Natural killer cell (primary cell): Measurements from ENCODE around the gene PPP1R2. TPM values are rescaled to one million over a fixed set of nuclear protein-coding genes. Genes with fewer than 3 reads are reported as not detected.
A peak's percentile ranks its signal among the peaks of the same experiment; 100 is the strongest.
"Not testable (repeated sequence)": the region's sequence is repeated elsewhere in the genome, so short reads cannot be mapped to it uniquely, and the experiment has no call there.

Experiments
- ATAC-seq, 3 donors: fragments of 150-1000 bp in 2 of 3; fragments of 200-7000 bp in 1 of 3; cut with Tn5 transposase; 1 replicate in 1 of 3; 2 replicates in 2 of 3; pipeline ENCODE4 v1.10.0; 2021; ENCODE audit warnings: mild to moderate bottlenecking in 2 of 3, moderate library complexity in 2 of 3
- DNase-seq, 2 donors: peaks; one replicate each; pipeline versions ENCODE4 v3.0.0 to v3.0.0-alpha.2; 2013 to 2021; ENCODE audit warnings: mixed read lengths in 1 of 2
- H3K27ac ChIP-seq: one replicate; pipeline ENCODE4 v1.5.1; 2013; ENCODE audit warnings: mild to moderate bottlenecking, low read length
- H3K27me3 ChIP-seq: one replicate; pipeline ENCODE4 v1.6.1; 2013; ENCODE audit warnings: low read length; ENCODE audit not compliant: control insufficient read depth, insufficient read depth
- H3K36me3 ChIP-seq: one replicate; pipeline ENCODE4 v1.6.1; 2013; ENCODE audit warnings: low read length; ENCODE audit not compliant: control insufficient read depth, insufficient read depth
- H3K4me1 ChIP-seq: one replicate; pipeline ENCODE4 v1.6.1; 2013; ENCODE audit warnings: low read length; ENCODE audit not compliant: control insufficient read depth, insufficient read depth
- H3K4me3 ChIP-seq: one replicate; pipeline ENCODE4 v1.5.1; 2013; ENCODE audit warnings: low read length
- H3K9me3 ChIP-seq: one replicate; pipeline ENCODE4 v1.6.1; 2013; ENCODE audit warnings: low read length; ENCODE audit not compliant: control insufficient read depth, insufficient read depth
- H3K27ac Mint-ChIP-seq, 2 donors: one replicate each; pipeline ENCODE4 v1.8.0; 2022; ENCODE audit warnings: mild to moderate bottlenecking in 2 of 2, mixed read lengths in 2 of 2, moderate library complexity in 1 of 2
- H3K27me3 Mint-ChIP-seq, 2 donors: one replicate each; pipeline ENCODE4 v1.8.0; 2022; ENCODE audit warnings: low read depth in 2 of 2, mixed read lengths in 2 of 2
- H3K36me3 Mint-ChIP-seq: one replicate; pipeline ENCODE4 v1.8.0; 2022; ENCODE audit warnings: mixed read lengths
- H3K4me1 Mint-ChIP-seq, 2 donors: one replicate each; pipeline ENCODE4 v1.8.0; 2022; ENCODE audit warnings: mixed read lengths in 2 of 2
- H3K4me3 Mint-ChIP-seq: one replicate; pipeline ENCODE4 v1.8.0; 2022; ENCODE audit warnings: mild to moderate bottlenecking, moderate library complexity, mixed read lengths
- H3K9me3 Mint-ChIP-seq, 2 donors: one replicate each; pipeline ENCODE4 v1.8.0; 2022; ENCODE audit warnings: mixed read lengths in 2 of 2
- CTCF ChIP-seq: fragments of 200-600 bp; IDR thresholded peaks from one replicate; pipeline ENCODE4 v1.8.0; 2022; ENCODE audit warnings: antibody characterized with exemption
- WGBS: methylation state at CpG from one replicate; pipeline ENCODE4 v1.1.7; 2013; ENCODE audit warnings: missing lambda C conversion rate; ENCODE audit not compliant: insufficient coverage; 5-methylcytosine and 5-hydroxymethylcytosine counted together
- intact Hi-C: fragments of 100-400 bp; cut with micrococcal nuclease; formaldehyde crosslinking; loops from one replicate; pipeline ENCODE4 v1.14.2; 2022
- total RNA-seq, 4 donors: library from RNA; stranded (reverse); fragments of 120-200 nt in 1 of 4; gene quantifications; one replicate each; pipeline versions ENCODE4 v1.2.3 to v1.2.4, GENCODE V29; 2013 to 2022

The PPP1R2 gene
- total RNA-seq, 3 donors from 2014 or later (not counting 1 experiment from before 2014, with no cell fraction given): 89.8 to 97.3 (median 89.9) TPM

- H3K27ac Mint-ChIP-seq: peak overlapping the region; percentile 25 to 70
- H3K4me3 ChIP-seq: no peak overlapping the region
- no peaks in the 10 kb centered on the region for H3K9me3 Mint-ChIP-seq
- H3K4me3 Mint-ChIP-seq: no peak overlapping the region
- ATAC-seq (no peak), DNase-seq (peak in 1 of 2 donors; percentile 3)
- no peaks in the 10 kb centered on the region for H3K4me1 ChIP-seq
- no peaks in the 10 kb centered on the region for H3K9me3 ChIP-seq
- no peaks in the 10 kb centered on the region for H3K27me3 Mint-ChIP-seq
- TF ChIP-seq CTCF: no peak
- H3K36me3 Mint-ChIP-seq: peaks cover 16% of the 10 kb centered on the region
- 91% methylated on average over 7 of the region's 7 CpGs for WGBS
- peaks cover 5 to 11% of the 10 kb centered on the region in 2 donors for H3K4me1 Mint-ChIP-seq
- no peak overlapping the region for H3K27ac ChIP-seq
- intact Hi-C loops: no loop called here
- H3K27me3 ChIP-seq: no peaks in the 10 kb centered on the region
- peaks cover 58% of the 10 kb centered on the region for H3K36me3 ChIP-seq
Observed at GRCh38 chr3:195512798-195513345, 30.3 kb downstream of the PPP1R2 start.

- Histone ChIP-seq H3K27me3 (no peaks in the 10 kb centered on the region), H3K4me3 (no peak overlapping the region), H3K9me3 (no peaks in the 10 kb centered on the region), H3K36me3 (peaks cover 41% of the 10 kb centered on the region), H3K27ac (peak overlapping the region; percentile 21), H3K4me1 (no peaks in the 10 kb centered on the region)
- no peaks in the 10 kb centered on the region for H3K9me3 Mint-ChIP-seq
- no peak for ATAC-seq
- DNase-seq: peak in 1 of 2 donors; percentile 3
- H3K27ac Mint-ChIP-seq: peak overlapping the region; percentile 41 to 70
- peaks cover 16% of the 10 kb centered on the region for H3K36me3 Mint-ChIP-seq
- peaks cover 5 to 11% of the 10 kb centered on the region in 2 donors for H3K4me1 Mint-ChIP-seq
- 98% methylated on average over 5 of the region's 6 CpGs for WGBS
- intact Hi-C loops: no loop called here
- TF ChIP-seq CTCF: no peak
- no peak overlapping the region for H3K4me3 Mint-ChIP-seq
- H3K27me3 Mint-ChIP-seq: no peaks in the 10 kb centered on the region
Observed at GRCh38 chr3:195511136-195511535, 32.0 kb downstream of the PPP1R2 start.

DNA sequence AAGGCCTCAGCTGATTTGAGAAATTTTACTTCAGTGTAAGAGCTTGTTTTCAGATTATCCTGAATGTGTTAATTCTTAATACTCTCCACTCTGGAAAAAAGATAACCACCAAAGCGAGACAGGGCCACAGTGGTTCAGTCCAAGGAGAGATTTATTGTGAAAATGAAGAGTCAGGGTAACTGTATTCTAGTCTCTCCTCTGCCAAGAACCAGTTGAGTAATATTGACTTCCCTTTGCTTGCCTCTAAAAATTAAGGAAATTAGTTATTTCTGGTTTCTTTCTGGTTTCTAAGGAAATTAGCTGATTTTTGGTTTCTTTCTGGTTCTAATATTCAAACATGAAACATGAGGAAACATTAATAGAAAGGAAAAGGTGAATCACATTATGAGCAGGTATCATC lies 34.9 kb downstream of the PPP1R2 start:
- no peaks in the 10 kb centered on the region for H3K9me3 ChIP-seq
- no peak overlapping the region for H3K4me3 Mint-ChIP-seq
- no peaks in the 10 kb centered on the region for H3K27me3 Mint-ChIP-seq
- intact Hi-C loops: no loop called here
- H3K4me3 ChIP-seq: no peak overlapping the region
- WGBS: no CpG with 5 or more reads among the region's 1 CpG
- DNase-seq: peak in 1 of 2 donors; percentile 1
- H3K27ac Mint-ChIP-seq: peak overlapping the region; percentile 14 to 63
- no peaks in the 10 kb centered on the region for H3K4me1 ChIP-seq
- peaks cover 18% of the 10 kb centered on the region for H3K36me3 ChIP-seq
- no peaks in the 10 kb centered on the region for H3K9me3 Mint-ChIP-seq
- ATAC-seq: no peak
- no peaks in the 10 kb centered on the region for H3K27me3 ChIP-seq
- no peaks in the 10 kb centered on the region for H3K36me3 Mint-ChIP-seq
- no peak for TF ChIP-seq CTCF
- H3K4me1 Mint-ChIP-seq: peaks cover 5 to 11% of the 10 kb centered on the region in 2 donors
- no peak overlapping the region for H3K27ac ChIP-seq

DNA sequence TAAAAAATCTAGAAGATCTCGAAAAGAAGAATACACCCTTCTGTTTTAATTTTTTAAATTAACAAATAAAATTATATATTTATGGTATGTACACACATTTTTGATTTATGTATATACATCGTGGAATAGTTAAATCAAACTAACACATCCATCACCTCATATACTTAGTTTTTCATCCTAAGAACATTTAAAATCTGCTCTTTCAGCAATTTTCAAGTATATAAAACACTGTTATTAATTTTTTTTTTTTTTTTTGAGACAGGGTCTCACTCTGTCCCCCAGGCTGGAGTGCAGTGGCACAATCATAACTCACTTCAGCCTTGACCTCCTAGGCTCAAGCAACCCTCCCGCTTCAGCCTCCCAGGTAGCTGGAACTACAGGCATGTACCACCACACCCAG lies 67.5 kb downstream of the PPP1R2 start:
- TF ChIP-seq CTCF: no peak
- ATAC-seq: no peak
- no peaks in the 10 kb centered on the region for H3K4me1 Mint-ChIP-seq

GRCh38 chr3:195475116-195475515 lies 68.0 kb downstream of the PPP1R2 start:
- H3K4me1 ChIP-seq, H3K4me3 Mint-ChIP-seq, H3K27ac Mint-ChIP-seq, DNase-seq, H3K9me3 ChIP-seq, intact Hi-C loops, H3K4me1 Mint-ChIP-seq, H3K27me3 ChIP-seq, H3K9me3 Mint-ChIP-seq, H3K4me3 ChIP-seq, H3K27ac ChIP-seq, H3K36me3 Mint-ChIP-seq, ATAC-seq, H3K36me3 ChIP-seq: not testable (repeated sequence)
- peaks cover 23 to 24% of the 10 kb centered on the region in 2 donors for H3K27me3 Mint-ChIP-seq
- WGBS: 94% methylated on average over 8 of the region's 8 CpGs

More for the DNA sequence above, 67.5 kb downstream of the PPP1R2 start:
- Mint-ChIP-seq H3K27me3 (peaks cover 23 to 24% of the 10 kb centered on the region in 2 donors), H3K4me3 (no peak overlapping the region), H3K27ac (no peak overlapping the region), H3K9me3 (no peaks in the 10 kb centered on the region), H3K36me3 (no peaks in the 10 kb centered on the region)
- DNase-seq: peak in 1 of 2 donors; percentile 0
- H3K9me3 ChIP-seq: no peaks in the 10 kb centered on the region
- intact Hi-C loops: no loop called here
- no peak overlapping the region for H3K27ac ChIP-seq
- no peaks in the 10 kb centered on the region for H3K27me3 ChIP-seq
- H3K4me3 ChIP-seq: no peak overlapping the region
- no peaks in the 10 kb centered on the region for H3K4me1 ChIP-seq
- WGBS: 100% methylated on average over 1 of the region's 3 CpGs
- no peaks in the 10 kb centered on the region for H3K36me3 ChIP-seq
